A673 (cell line): ENCODE results near the gene TCIRG1.

Source experiments
- CTCF ChIP-seq: fragments of 300-800, 200-600 bp; sonication (generic); conservative IDR thresholded peaks from 2 replicates; pipeline ENCODE4 v1.5.1; 2017; ENCODE audit warnings: low read depth, mild to moderate bottlenecking, antibody characterized with exemption, low read length, moderate library complexity, mixed read lengths
- EZH2 ChIP-seq: fragments of 200-600 bp; sonication (generic); IDR thresholded peaks from 2 replicates; pipeline ENCODE4 v1.6.1; 2017; ENCODE audit warnings: borderline replicate concordance, low read depth, mild to moderate bottlenecking, mixed read lengths, antibody characterized with exemption, low read length; ENCODE audit not compliant: poor library complexity, severe bottlenecking

- peak; percentile 25; the same call in 1 of the 2 replicates for TF ChIP-seq CTCF
- no peak for TF ChIP-seq EZH2
Measured at GRCh38 chr11:68076371-68077042, 37.7 kb downstream of the TCIRG1 start.
